Prostate gland (tissue), 2 donors: Measurements from ENCODE around the gene SLC14A1.

ENCODE experiments used
- POLR2A ChIP-seq: fragments of 450-650 bp; IDR thresholded peaks from one replicate; pipeline ENCODE4 v1.6.1; 2016; ENCODE audit warnings: antibody characterized with exemption, mild to moderate bottlenecking
- POLR2AphosphoS5 ChIP-seq: sonication (generic); formaldehyde crosslinking; IDR thresholded peaks from one replicate; pipeline ENCODE4 v1.6.1; 2017; ENCODE audit warnings: antibody characterized with exemption
- TF ChIP-seq, protein P1 (sequence below), 4 experiments: fragments of 200-600 bp in 2 of 4; fragments of 450-650 bp in 2 of 4; sonication (generic) in 2 of 4; IDR thresholded peaks; 1 replicate in 3 of 4; 2 replicates in 1 of 4; pipeline ENCODE4 v1.5.1; 2016 to 2019; ENCODE audit warnings: antibody characterized with exemption in 4 of 4, mild to moderate bottlenecking in 2 of 4, moderate library complexity in 2 of 4

DNA sequence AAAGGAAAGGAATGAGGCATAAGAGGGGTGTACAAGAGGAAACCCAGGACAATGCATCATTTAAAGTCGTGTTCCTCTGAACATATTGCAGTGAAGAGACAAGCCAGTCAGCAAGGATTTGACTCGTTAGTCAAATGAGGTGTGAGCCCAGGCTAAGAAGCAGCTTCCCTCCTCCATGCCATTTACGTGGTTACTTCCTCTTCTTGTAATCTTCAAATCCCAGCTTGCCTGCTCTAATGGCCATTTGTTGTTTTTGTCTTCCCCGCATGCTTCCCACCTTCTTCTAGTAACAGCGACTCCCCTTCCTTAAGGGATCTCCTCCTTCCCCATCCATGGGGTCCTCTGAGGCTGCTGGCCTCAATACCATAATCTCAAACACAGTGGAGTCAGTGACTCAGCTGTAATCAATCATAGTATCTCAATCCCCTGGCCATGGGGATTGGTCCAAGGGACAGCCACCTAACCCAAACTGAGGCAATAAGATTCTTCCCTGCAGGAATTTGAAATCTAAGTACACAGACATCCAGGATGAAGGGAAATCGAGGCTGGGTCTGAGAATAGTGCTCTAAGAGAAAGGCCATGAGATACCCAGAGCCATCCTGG is 37.6 kb downstream of the SLC14A1 start:
- TF ChIP-seq, protein P1, sequence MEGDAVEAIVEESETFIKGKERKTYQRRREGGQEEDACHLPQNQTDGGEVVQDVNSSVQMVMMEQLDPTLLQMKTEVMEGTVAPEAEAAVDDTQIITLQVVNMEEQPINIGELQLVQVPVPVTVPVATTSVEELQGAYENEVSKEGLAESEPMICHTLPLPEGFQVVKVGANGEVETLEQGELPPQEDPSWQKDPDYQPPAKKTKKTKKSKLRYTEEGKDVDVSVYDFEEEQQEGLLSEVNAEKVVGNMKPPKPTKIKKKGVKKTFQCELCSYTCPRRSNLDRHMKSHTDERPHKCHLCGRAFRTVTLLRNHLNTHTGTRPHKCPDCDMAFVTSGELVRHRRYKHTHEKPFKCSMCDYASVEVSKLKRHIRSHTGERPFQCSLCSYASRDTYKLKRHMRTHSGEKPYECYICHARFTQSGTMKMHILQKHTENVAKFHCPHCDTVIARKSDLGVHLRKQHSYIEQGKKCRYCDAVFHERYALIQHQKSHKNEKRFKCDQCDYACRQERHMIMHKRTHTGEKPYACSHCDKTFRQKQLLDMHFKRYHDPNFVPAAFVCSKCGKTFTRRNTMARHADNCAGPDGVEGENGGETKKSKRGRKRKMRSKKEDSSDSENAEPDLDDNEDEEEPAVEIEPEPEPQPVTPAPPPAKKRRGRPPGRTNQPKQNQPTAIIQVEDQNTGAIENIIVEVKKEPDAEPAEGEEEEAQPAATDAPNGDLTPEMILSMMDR (IDR thresholded peaks at IDR 0.05) = no peak
- TF ChIP-seq POLR2AphosphoS5 (no peak), POLR2A (no peak)
